SK-N-SH (cell line): Measurements from ENCODE around the gene CLASP1. TPM values are rescaled to one million over a fixed set of nuclear protein-coding genes. Genes with fewer than 3 reads are reported as not detected.
"Not testable (repeated sequence)": the region's sequence is repeated elsewhere in the genome, so short reads cannot be mapped to it uniquely, and the experiment has no call there.

Experiments used
- CTCF ChIA-PET: fragments of 300-600, 350-600 bp; formaldehyde crosslinking; extraction: SDS; loops from one replicate; lab custom pipeline; 2021; lab: Yijun Ruan, JAX
- POLR2A ChIA-PET: fragments of 350-600 bp; sonication (Branson Sonifier 250); formaldehyde crosslinking; extraction: SDS; loops from one replicate; lab custom pipeline; 2020; ENCODE audit warnings: antibody characterized with exemption, inconsistent platforms; lab: Yijun Ruan, JAX
- DNase-seq: peaks from one replicate; pipeline ENCODE4 v3.0.0; 2012
- H2AFZ ChIP-seq: fragments of 200-600 bp; sonication (generic); 2 replicates; pipeline ENCODE4 v1.8.1; 2016; ENCODE audit warnings: antibody characterized with exemption, mild to moderate bottlenecking, low read depth
- H3F3A ChIP-seq: fragments of 200-600 bp; sonication (generic); replicated peaks from 2 replicates; pipeline ENCODE3; 2016; ENCODE audit warnings: antibody characterized with exemption, mild to moderate bottlenecking; ENCODE audit not compliant: insufficient read depth
- H3K27ac ChIP-seq, 2 experiments: fragments of 200-500 bp in 1 of 2; fragments of 200-600 bp in 1 of 2; sonication (Bioruptor generic) in 1 of 2; sonication (generic), shearing (Covaris generic) in 1 of 2; 2 replicates each; pipeline versions ENCODE4 v1.5.1 to v1.6.1; 2014 to 2016; ENCODE audit warnings: low read depth in 2 of 2, inconsistent platforms in 1 of 2, low read length in 1 of 2, mild to moderate bottlenecking in 1 of 2, mixed read lengths in 1 of 2
- H3K27me3 ChIP-seq: fragments of 200-600 bp; sonication (generic), shearing (Covaris generic); 2 replicates; pipeline ENCODE4 v1.6.1; 2016; ENCODE audit warnings: mixed run types; ENCODE audit not compliant: insufficient read depth
- H3K36me3 ChIP-seq, 2 experiments: fragments of 200-500 bp in 1 of 2; fragments of 200-600 bp in 1 of 2; sonication (Bioruptor generic) in 1 of 2; sonication (generic) in 1 of 2; replicated peaks in 1 of 2; 2 replicates each; pipeline versions ENCODE3 to v1.5.1; 2014 to 2016; ENCODE audit warnings: low read length in 1 of 2, mild to moderate bottlenecking in 1 of 2; ENCODE audit not compliant: insufficient read depth in 2 of 2, control insufficient read depth in 1 of 2
- H3K4me1 ChIP-seq, 2 experiments: fragments of 200-500 bp in 1 of 2; fragments of 200-600 bp in 1 of 2; sonication (Bioruptor generic) in 1 of 2; sonication (generic), shearing (Covaris generic) in 1 of 2; 2 replicates each; pipeline versions ENCODE4 v1.5.1 to v1.6.1; 2014 to 2016; ENCODE audit warnings: low read depth in 1 of 2, low read length in 1 of 2, mixed run types in 1 of 2; ENCODE audit not compliant: insufficient read depth in 2 of 2, control insufficient read depth in 1 of 2
- H3K4me2 ChIP-seq: fragments of 200-600 bp; sonication (generic), shearing (Covaris generic); 2 replicates; pipeline ENCODE4 v1.6.1; 2017; ENCODE audit warnings: mixed run types
- H3K4me3 ChIP-seq, 2 experiments: fragments of 200-500 bp in 1 of 2; fragments of 200-600 bp in 1 of 2; sonication (Bioruptor generic) in 1 of 2; sonication (generic), shearing (Covaris generic) in 1 of 2; 2 replicates each; pipeline versions ENCODE4 v1.5.1 to v1.8.1; 2014 to 2016; ENCODE audit warnings: low read depth in 2 of 2, inconsistent platforms in 1 of 2, low read length in 1 of 2, mild to moderate bottlenecking in 1 of 2, mixed read lengths in 1 of 2, moderate library complexity in 1 of 2
- H3K79me2 ChIP-seq: fragments of 200-600 bp; sonication (generic); 2 replicates; pipeline ENCODE4 v1.8.1; 2017; ENCODE audit warnings: mild to moderate bottlenecking; ENCODE audit not compliant: insufficient read depth
- H3K9ac ChIP-seq: fragments of 200-600 bp; sonication (generic); 2 replicates; pipeline ENCODE4 v1.6.1; 2017; ENCODE audit warnings: mixed run types
- H3K9me2 ChIP-seq: fragments of 200-600 bp; sonication (generic); 2 replicates; pipeline ENCODE4 v1.6.1; 2017; ENCODE audit warnings: mixed run types
- H3K9me3 ChIP-seq: fragments of 200-600 bp; sonication (generic); 2 replicates; pipeline ENCODE4 v1.6.1; 2017; ENCODE audit warnings: mixed run types, mild to moderate bottlenecking, moderate library complexity
- H4K20me1 ChIP-seq: fragments of 200-600 bp; sonication (generic); 2 replicates; pipeline ENCODE4 v1.6.1; 2017; ENCODE audit warnings: mild to moderate bottlenecking, mixed run types; ENCODE audit not compliant: insufficient read depth
- CTCF ChIP-seq: fragments of 200-600 bp; sonication (generic); IDR thresholded peaks from 2 replicates; pipeline ENCODE4 v1.6.1; 2017; ENCODE audit warnings: antibody characterized with exemption, mild to moderate bottlenecking, moderate library complexity
- EP300 ChIP-seq, 2 experiments: IDR thresholded peaks; 2 replicates each; pipeline versions ENCODE4 v1.4.0 to v1.6.1; 2012; ENCODE audit warnings: borderline replicate concordance in 1 of 2, low read depth in 1 of 2, low read length in 1 of 2
- FOSL2 ChIP-seq: IDR thresholded peaks from 2 replicates; pipeline ENCODE4 v1.4.0; 2012; ENCODE audit warnings: low read depth, mild to moderate bottlenecking, moderate library complexity, borderline replicate concordance
- FOXM1 ChIP-seq: IDR thresholded peaks from 2 replicates; pipeline ENCODE4 v1.4.0; 2012; ENCODE audit warnings: low read depth, mild to moderate bottlenecking
- GATA2 ChIP-seq: sonication (generic); formaldehyde crosslinking; IDR thresholded peaks from 2 replicates; pipeline ENCODE4 v1.5.0; 2020; ENCODE audit warnings: mild to moderate bottlenecking, missing genetic modification reagents
- MAX ChIP-seq: IDR thresholded peaks from 2 replicates; pipeline ENCODE4 v1.4.0; 2012; ENCODE audit warnings: low read depth
- TCF12 ChIP-seq: IDR thresholded peaks from 2 replicates; pipeline ENCODE4 v1.4.0; 2012
- USF1 ChIP-seq: IDR thresholded peaks from 2 replicates; pipeline ENCODE4 v1.4.0; 2012; ENCODE audit warnings: low read depth, borderline replicate concordance
- WGBS: methylation state at CpG from one replicate; pipeline ENCODE4 v1.1.6; 2017; ENCODE audit warnings: low lambda C conversion rate; 5-methylcytosine and 5-hydroxymethylcytosine counted together
- polyA plus RNA-seq, 3 experiments: library from polyadenylated mRNA; depleted of rRNA; stranded (reverse); fragments of >200 nt; gene quantifications; 2 replicates each; pipeline ENCODE4 v1.2.3, GENCODE V29; 2012

CLASP1 gene
- polyA plus RNA-seq, 1 of the 3 experiments (the other 2 are of a cell fraction): 4.9 TPM

GRCh38 chr2:121479882-121480522, 169.3 kb downstream of the CLASP1 start:
- no peaks in the 10 kb centered on the region for H3K9me2 ChIP-seq
- H3K4me3 ChIP-seq: no peak overlapping the region
- no peaks in the 10 kb centered on the region for H3K9me3 ChIP-seq
- WGBS: 83% methylated on average over 8 of the region's 8 CpGs
- POLR2A ChIA-PET: interaction anchor here (1.2 kb wide), 1 partner anchor 51 kb away, joined by 3 read pairs; the partner anchor contains the start of gene RNU4ATAC
- peaks cover 32% of the 10 kb centered on the region for H4K20me1 ChIP-seq
- H3F3A ChIP-seq: peaks cover 7% of the 10 kb centered on the region
- H3K9ac ChIP-seq: no peak overlapping the region
- no peaks in the 10 kb centered on the region for H3K36me3 ChIP-seq
- no peak overlapping the region for H2AFZ ChIP-seq
- CTCF ChIA-PET: interaction anchor here (0.9 to 1.6 kb wide), 9 partner anchors 9 to 116 kb away, joined by 3 to 6 read pairs (median 3); no protein-coding TSS in a partner anchor
- H3K27me3 ChIP-seq: no peaks in the 10 kb centered on the region
- peak; percentile 26 for DNase-seq
- peak overlapping the region; percentile 45 to 74; a peak in 3 of 4 replicates for H3K27ac ChIP-seq
- TF ChIP-seq TCF12 (no peak), CTCF (peak; percentile 27; the same call in 1 of the 2 replicates), USF1 (no peak)
- peak overlapping the region; percentile 25; the same call in 1 of the 2 replicates for H3K4me2 ChIP-seq
- H3K4me1 ChIP-seq: peaks cover 38 to 68% of the 10 kb centered on the region in 2 experiments
- H3K79me2 ChIP-seq: peaks cover 30% of the 10 kb centered on the region; the same call in 1 of the 2 replicates

- H3K4me3 ChIP-seq: no peak overlapping the region
- no peak for DNase-seq
- no peaks in the 10 kb centered on the region for H3K9me2 ChIP-seq
- POLR2A ChIA-PET: no interaction called here
- no peak overlapping the region for H3K9ac ChIP-seq
- H3K36me3 ChIP-seq: no peaks in the 10 kb centered on the region
- peaks cover 7% of the 10 kb centered on the region for H3F3A ChIP-seq
- no peak overlapping the region for H2AFZ ChIP-seq
- peaks cover 32% of the 10 kb centered on the region for H4K20me1 ChIP-seq
- TF ChIP-seq FOXM1 (no peak), GATA2 (CRISPR knock-in tag) (no peak), FOSL2 (no peak), EP300 (IDR thresholded peaks at IDR 0.05; ENCODE audit: borderline replicate concordance in 1 of 2, low read depth in 1 of 2, low read length in 1 of 2) (no peak), MAX (no peak)
- TF ChIP-seq, all 33 proteins: peak for 0
- Histone ChIP-seq H3K9me3 (no peaks in the 10 kb centered on the region), H3K27ac (peak overlapping the region in 1 of 2 experiments; percentile 74; a peak in 1 of 4 replicates), H3K27me3 (no peaks in the 10 kb centered on the region), H3K4me2 (no peak overlapping the region), H3K79me2 (peaks cover 38% of the 10 kb centered on the region; the same call in 1 of the 2 replicates), H3K4me1 (peaks cover 38 to 61% of the 10 kb centered on the region in 2 experiments)
- CTCF ChIA-PET: interaction anchor here (1.3 to 1.6 kb wide), 2 partner anchors 12 to 28 kb away, joined by 3 to 6 read pairs; no protein-coding TSS in a partner anchor
- 85% methylated on average over 6 of the region's 6 CpGs for WGBS
Observed at GRCh38 chr2:121478996-121479745, 170.1 kb downstream of the CLASP1 start.

- H3K9ac ChIP-seq, H3K4me3 ChIP-seq, H2AFZ ChIP-seq, CTCF ChIA-PET, H3K27me3 ChIP-seq, POLR2A ChIA-PET, H3K27ac ChIP-seq, H3F3A ChIP-seq, H3K9me2 ChIP-seq, H3K9me3 ChIP-seq, H3K4me2 ChIP-seq, H3K36me3 ChIP-seq, DNase-seq: not testable (repeated sequence)
- 100% methylated on average over 7 of the region's 7 CpGs for WGBS
- Histone ChIP-seq H4K20me1 (peaks cover 32% of the 10 kb centered on the region), H3K4me1 (peaks cover 38 to 54% of the 10 kb centered on the region in 2 experiments), H3K79me2 (peaks cover 43% of the 10 kb centered on the region; the same call in 1 of the 2 replicates)
Observed at GRCh38 chr2:121478358-121478995, 170.8 kb downstream of the CLASP1 start.
